Keratinocyte (primary cell): Measurements from ENCODE around the gene HMGCS2. TPM values are rescaled to one million over a fixed set of nuclear protein-coding genes. Genes with fewer than 3 reads are reported as not detected.

Experiments
- DNase-seq: peaks from one replicate; pipeline ENCODE4 v3.0.0-alpha.2; 2011; ENCODE audit warnings: low read depth, missing footprints, low spot score
- FAIRE-seq: peaks from 2 replicates; lab custom pipeline; 2011; peaks lifted over from hg19 to GRCh38; lab: Jason Lieb, UNC
- H2AFZ ChIP-seq: 2 replicates; pipeline ENCODE4 v1.6.0; 2012; ENCODE audit warnings: low read length, control low read depth, inconsistent platforms; ENCODE audit not compliant: control insufficient read depth
- H3K27ac ChIP-seq: 2 replicates; pipeline ENCODE4 v1.5.1; 2011; ENCODE audit warnings: low read length; ENCODE audit not compliant: control insufficient read depth, insufficient read depth
- H3K27me3 ChIP-seq: 3 replicates; pipeline ENCODE4 v1.6.0; 2011; ENCODE audit warnings: low read length; ENCODE audit not compliant: control insufficient read depth, insufficient read depth; ENCODE audit errors: extremely low read depth
- H3K36me3 ChIP-seq, 2 experiments: 2 replicates in 1 of 2; 3 replicates in 1 of 2; pipeline ENCODE4 v1.5.1; 2011; ENCODE audit warnings: low read length in 2 of 2, mild to moderate bottlenecking in 1 of 2; ENCODE audit not compliant: control insufficient read depth in 2 of 2, insufficient read depth in 2 of 2; ENCODE audit errors: extremely low read depth in 1 of 2
- H3K4me1 ChIP-seq: 3 replicates; pipeline ENCODE4 v1.5.1; 2011; ENCODE audit warnings: low read length; ENCODE audit not compliant: control insufficient read depth, insufficient read depth; ENCODE audit errors: extremely low read depth
- H3K4me2 ChIP-seq: 3 replicates; pipeline ENCODE4 v1.6.0; 2011; ENCODE audit warnings: low read depth, low read length; ENCODE audit not compliant: control insufficient read depth, insufficient read depth; ENCODE audit errors: extremely low read depth
- H3K4me3 ChIP-seq, 3 experiments: fragments of 200-600 bp in 1 of 3; sonication (generic) in 1 of 3; 2 replicates in 2 of 3; 3 replicates in 1 of 3; pipeline ENCODE4 v1.5.1; 2011 to 2016; ENCODE audit warnings: low read length in 3 of 3, mild to moderate bottlenecking in 3 of 3, control low read depth in 2 of 3, inconsistent platforms in 1 of 3, low read depth in 1 of 3, mixed read lengths in 1 of 3, mixed run types in 1 of 3, moderate library complexity in 1 of 3; ENCODE audit not compliant: control insufficient read depth in 2 of 3, insufficient read depth in 2 of 3; ENCODE audit errors: extremely low read depth in 1 of 3
- H3K79me2 ChIP-seq: 2 replicates; pipeline ENCODE4 v1.6.0; 2012; ENCODE audit warnings: low read length; ENCODE audit not compliant: control insufficient read depth, insufficient read depth
- H3K9ac ChIP-seq: 3 replicates; pipeline ENCODE4 v1.6.0; 2011; ENCODE audit warnings: low read length; ENCODE audit not compliant: control insufficient read depth, insufficient read depth; ENCODE audit errors: extremely low read depth
- H3K9me1 ChIP-seq: 3 replicates; pipeline ENCODE4 v1.6.0; 2011; ENCODE audit warnings: low read length; ENCODE audit not compliant: control insufficient read depth, insufficient read depth; ENCODE audit errors: extremely low read depth
- H3K9me3 ChIP-seq: 2 replicates; pipeline ENCODE4 v1.5.1; 2012; ENCODE audit warnings: low read depth, low read length; ENCODE audit not compliant: control insufficient read depth
- H4K20me1 ChIP-seq: 3 replicates; pipeline ENCODE4 v1.6.0; 2011; ENCODE audit warnings: low read length; ENCODE audit not compliant: control insufficient read depth, insufficient read depth; ENCODE audit errors: extremely low read depth
- CTCF ChIP-seq, 3 experiments: IDR thresholded peaks in 1 of 3; conservative IDR thresholded peaks in 1 of 3; optimal IDR thresholded peaks in 1 of 3; 2 replicates in 2 of 3; 3 replicates in 1 of 3; pipeline versions ENCODE3 to v1.5.1; 2011; ENCODE audit warnings: low read length in 3 of 3, mild to moderate bottlenecking in 3 of 3, moderate library complexity in 2 of 3, control low read depth in 1 of 3, inconsistent platforms in 1 of 3; ENCODE audit not compliant: insufficient read depth in 2 of 3; ENCODE audit errors: extremely low read depth in 1 of 3
- EZH2 ChIP-seq: IDR thresholded peaks from one replicate; pipeline ENCODE4 v1.6.1; 2012; ENCODE audit warnings: inconsistent platforms, mild to moderate bottlenecking, low read length, moderate library complexity
- dilution Hi-C: fragments of 300-500 bp; cut with MboI; formaldehyde crosslinking; loops from one replicate; pipeline ENCODE4 v1.7.0; 2020; ENCODE audit warnings: low sequenced_read_pairs; ENCODE audit not compliant: extremely low pct_ligation_motif_present
- polyA plus RNA-seq, 5 experiments: library from polyadenylated mRNA; depleted of rRNA in 3 of 5; stranded (reverse) in 3 of 5; stranded (forward) in 1 of 5; unstranded in 1 of 5; fragments of >200 nt; gene quantifications; 1 replicate in 1 of 5; 2 replicates in 3 of 5; 3 replicates in 1 of 5; pipeline versions ENCODE4 v1.2.1 to v1.2.3, GENCODE V29; 2011 to 2012; ENCODE audit warnings: missing spikeins in 2 of 5, low read depth in 1 of 5, low replicate concordance in 1 of 5

HMGCS2 gene
- polyA plus RNA-seq, 1 donor (not counting 4 experiments of a cell fraction or from before 2014, with no cell fraction given), result not detected

DNA sequence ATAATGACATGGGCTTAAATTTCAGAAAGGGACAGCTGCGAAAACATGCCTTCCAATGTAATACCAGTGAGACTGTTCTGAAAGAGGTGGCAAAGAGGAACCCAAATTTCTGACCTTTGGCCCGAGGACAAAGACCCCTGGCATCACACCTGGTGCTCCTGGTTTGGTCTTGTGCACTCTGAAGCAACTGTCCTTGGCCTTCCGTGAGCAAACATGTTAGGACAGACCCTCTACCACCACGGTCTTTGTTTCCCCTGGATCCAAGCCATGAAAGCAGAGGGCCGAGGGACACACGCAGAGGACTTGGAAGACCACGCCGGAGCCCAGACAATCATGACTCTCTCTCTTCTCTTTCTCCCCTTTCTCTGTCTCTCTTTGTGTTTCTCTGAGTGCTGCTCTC lies 36.5 kb upstream of the HMGCS2 start:
- Histone ChIP-seq H2AFZ (no peak overlapping the region), H3K79me2 (no peaks in the 10 kb centered on the region), H3K4me1 (no peaks in the 10 kb centered on the region), H3K4me2 (no peak overlapping the region), H3K27me3 (peaks cover 12% of the 10 kb centered on the region), H3K9ac (no peak overlapping the region), H3K9me1 (no peaks in the 10 kb centered on the region), H4K20me1 (no peaks in the 10 kb centered on the region), H3K36me3 (no peaks in the 10 kb centered on the region), H3K9me3 (no peaks in the 10 kb centered on the region), H3K4me3 (no peak overlapping the region), H3K27ac (no peak overlapping the region)
- dilution Hi-C loops, result no loop called here
- FAIRE-seq (no peak), DNase-seq (no peak)
- no peak for TF ChIP-seq CTCF (optimal IDR thresholded peaks at IDR 0.05 in 1 of 3, IDR thresholded peaks at IDR 0.05 in 1 of 3, conservative IDR thresholded peaks at IDR 0.05 in 1 of 3; ENCODE audit: extremely low read depth in 1 of 3, insufficient read depth in 2 of 3, low read length in 3 of 3)

DNA sequence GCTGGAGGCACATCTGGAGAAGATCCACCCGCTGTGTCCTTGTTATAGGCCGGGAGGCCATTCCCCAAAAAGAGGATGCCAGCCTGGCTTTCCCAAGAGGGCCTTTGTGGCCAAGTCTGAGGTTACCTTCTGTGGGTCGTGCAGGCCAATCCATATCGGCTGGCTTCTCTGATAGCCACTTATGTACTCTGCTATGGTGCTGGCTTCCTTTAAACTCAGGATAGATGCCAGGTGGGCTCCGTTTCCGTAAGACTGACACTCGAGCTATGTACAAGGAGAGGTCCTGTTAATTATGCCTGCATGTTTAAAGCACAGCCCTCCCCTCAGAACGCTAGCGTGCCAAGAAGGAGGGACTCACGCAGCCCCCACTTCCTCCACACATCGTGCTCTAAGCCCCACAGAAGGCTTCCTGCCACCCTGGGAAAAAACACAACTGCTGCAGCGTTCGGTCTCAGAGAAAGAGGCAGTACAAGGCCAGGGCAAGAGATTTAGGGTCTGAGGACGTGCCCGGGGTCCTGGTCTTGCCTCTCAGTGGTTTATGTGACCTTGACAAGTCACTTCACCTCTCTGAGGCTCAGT lies 31.0 kb upstream of the HMGCS2 start:
- Histone ChIP-seq H3K27me3 (no peaks in the 10 kb centered on the region), H3K79me2 (no peaks in the 10 kb centered on the region), H3K9ac (no peak overlapping the region), H3K27ac (no peak overlapping the region), H3K9me3 (no peaks in the 10 kb centered on the region), H3K4me1 (no peaks in the 10 kb centered on the region), H3K9me1 (no peaks in the 10 kb centered on the region), H3K4me2 (no peak overlapping the region), H3K4me3 (no peak overlapping the region), H4K20me1 (no peaks in the 10 kb centered on the region), H2AFZ (no peak overlapping the region), H3K36me3 (no peaks in the 10 kb centered on the region)
- no peak for TF ChIP-seq EZH2
- FAIRE-seq (no peak), DNase-seq (no peak)
- dilution Hi-C loops, result no loop called here

GRCh38 chr1:119799003-119799402 lies 30.3 kb upstream of the HMGCS2 start:
- Histone ChIP-seq H3K4me1 (no peaks in the 10 kb centered on the region), H3K36me3 (no peaks in the 10 kb centered on the region)
- no peak for FAIRE-seq

More at GRCh38 chr1:119799003-119799402, 30.3 kb upstream of the HMGCS2 start:
- no peak overlapping the region for H3K4me2 ChIP-seq
- H3K79me2 ChIP-seq, result no peaks in the 10 kb centered on the region
- no peak overlapping the region for H3K27ac ChIP-seq
- no peak overlapping the region for H2AFZ ChIP-seq
- H3K9me3 ChIP-seq, result no peaks in the 10 kb centered on the region
- no peak for DNase-seq
- dilution Hi-C loops, result no loop called here
- no peaks in the 10 kb centered on the region for H4K20me1 ChIP-seq
- TF ChIP-seq EZH2 (no peak), CTCF (optimal IDR thresholded peaks at IDR 0.05 in 1 of 3, IDR thresholded peaks at IDR 0.05 in 1 of 3, conservative IDR thresholded peaks at IDR 0.05 in 1 of 3; ENCODE audit: extremely low read depth in 1 of 3, insufficient read depth in 2 of 3, low read length in 3 of 3) (no peak)
- no peaks in the 10 kb centered on the region for H3K9me1 ChIP-seq
- no peaks in the 10 kb centered on the region for H3K27me3 ChIP-seq
- H3K4me3 ChIP-seq, result no peak overlapping the region
- H3K9ac ChIP-seq, result no peak overlapping the region
